Glutamatergic neuron (in vitro differentiated cells): ENCODE measurements around the gene CARD14. TPM values are rescaled to one million over a fixed set of nuclear protein-coding genes. Genes with fewer than 3 reads are reported as not detected.

ENCODE experiments used
- DNase-seq: peaks from one replicate; pipeline ENCODE4 v3.0.0; 2022
- H3K27ac Mint-ChIP-seq: one replicate; pipeline ENCODE4 v1.8.0; 2020; ENCODE audit warnings: mild to moderate bottlenecking, mixed read lengths, inconsistent platforms; ENCODE audit not compliant: unreplicated experiment
- H3K27me3 Mint-ChIP-seq: one replicate; pipeline ENCODE4 v1.8.0; 2020; ENCODE audit warnings: mild to moderate bottlenecking, moderate library complexity, mixed read lengths, inconsistent platforms; ENCODE audit not compliant: unreplicated experiment
- H3K36me3 Mint-ChIP-seq: one replicate; pipeline ENCODE4 v1.8.0; 2020; ENCODE audit warnings: mild to moderate bottlenecking, mixed read lengths, inconsistent platforms; ENCODE audit not compliant: unreplicated experiment
- H3K4me1 Mint-ChIP-seq: one replicate; pipeline ENCODE4 v1.8.0; 2020; ENCODE audit warnings: mild to moderate bottlenecking, low read depth, mixed read lengths, inconsistent platforms; ENCODE audit not compliant: unreplicated experiment
- H3K4me3 Mint-ChIP-seq: one replicate; pipeline ENCODE4 v1.8.0; 2020; ENCODE audit warnings: mild to moderate bottlenecking, mixed read lengths, inconsistent platforms; ENCODE audit not compliant: unreplicated experiment
- H3K9me3 Mint-ChIP-seq: one replicate; pipeline ENCODE4 v1.8.0; 2020; ENCODE audit warnings: mild to moderate bottlenecking, moderate library complexity, mixed read lengths, inconsistent platforms; ENCODE audit not compliant: unreplicated experiment
- total RNA-seq: library from RNA; stranded (reverse); fragmentation: NEBNext Ultra II Directional; extraction: Animal tissue kit (Norgen Biotek cat#: 25700); gene quantifications from one replicate; pipeline ENCODE4 v1.2.1, GENCODE V29; 2021; ENCODE audit not compliant: unreplicated experiment
- TF ChIP-seq, protein P1 (sequence below): fragments of 200-600 bp; sonication (generic); IDR thresholded peaks from one replicate; pipeline ENCODE4 v1.5.0; 2021; ENCODE audit not compliant: partially characterized antibody, unreplicated experiment

CARD14 gene
- total RNA-seq, 1 donor from 2014 or later = 1.1 TPM

- TF ChIP-seq, protein P1, sequence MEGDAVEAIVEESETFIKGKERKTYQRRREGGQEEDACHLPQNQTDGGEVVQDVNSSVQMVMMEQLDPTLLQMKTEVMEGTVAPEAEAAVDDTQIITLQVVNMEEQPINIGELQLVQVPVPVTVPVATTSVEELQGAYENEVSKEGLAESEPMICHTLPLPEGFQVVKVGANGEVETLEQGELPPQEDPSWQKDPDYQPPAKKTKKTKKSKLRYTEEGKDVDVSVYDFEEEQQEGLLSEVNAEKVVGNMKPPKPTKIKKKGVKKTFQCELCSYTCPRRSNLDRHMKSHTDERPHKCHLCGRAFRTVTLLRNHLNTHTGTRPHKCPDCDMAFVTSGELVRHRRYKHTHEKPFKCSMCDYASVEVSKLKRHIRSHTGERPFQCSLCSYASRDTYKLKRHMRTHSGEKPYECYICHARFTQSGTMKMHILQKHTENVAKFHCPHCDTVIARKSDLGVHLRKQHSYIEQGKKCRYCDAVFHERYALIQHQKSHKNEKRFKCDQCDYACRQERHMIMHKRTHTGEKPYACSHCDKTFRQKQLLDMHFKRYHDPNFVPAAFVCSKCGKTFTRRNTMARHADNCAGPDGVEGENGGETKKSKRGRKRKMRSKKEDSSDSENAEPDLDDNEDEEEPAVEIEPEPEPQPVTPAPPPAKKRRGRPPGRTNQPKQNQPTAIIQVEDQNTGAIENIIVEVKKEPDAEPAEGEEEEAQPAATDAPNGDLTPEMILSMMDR = no peak
- Mint-ChIP-seq H3K27me3 (peaks cover 3% of the 10 kb centered on the region), H3K4me1 (peaks cover 2% of the 10 kb centered on the region), H3K4me3 (no peak overlapping the region), H3K27ac (no peak overlapping the region), H3K36me3 (peaks cover 19% of the 10 kb centered on the region), H3K9me3 (peaks cover 8% of the 10 kb centered on the region)
- DNase-seq = no peak
Observed at GRCh38 chr17:80229011-80229410, 59.2 kb downstream of the CARD14 start.

DNA sequence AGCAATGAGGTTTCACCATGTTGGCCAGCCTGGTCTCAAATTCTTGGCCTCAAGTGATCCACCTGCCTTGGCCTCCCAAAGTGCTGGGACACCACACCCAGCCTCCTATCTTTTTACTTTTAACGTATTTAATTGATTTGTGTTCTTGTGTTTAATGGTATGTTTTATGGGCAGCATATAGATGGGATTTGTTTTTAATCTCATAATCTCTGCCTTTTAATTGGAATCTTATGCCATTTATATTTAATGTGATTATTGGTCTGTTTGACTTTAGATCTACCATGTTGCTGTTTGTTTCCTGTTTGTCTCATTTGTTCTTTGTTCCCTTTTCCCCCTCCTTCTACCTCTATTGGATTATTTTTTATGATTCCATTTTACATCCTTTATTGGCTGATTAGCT lies 62.6 kb downstream of the CARD14 start:
- DNase-seq = no peak

DNA sequence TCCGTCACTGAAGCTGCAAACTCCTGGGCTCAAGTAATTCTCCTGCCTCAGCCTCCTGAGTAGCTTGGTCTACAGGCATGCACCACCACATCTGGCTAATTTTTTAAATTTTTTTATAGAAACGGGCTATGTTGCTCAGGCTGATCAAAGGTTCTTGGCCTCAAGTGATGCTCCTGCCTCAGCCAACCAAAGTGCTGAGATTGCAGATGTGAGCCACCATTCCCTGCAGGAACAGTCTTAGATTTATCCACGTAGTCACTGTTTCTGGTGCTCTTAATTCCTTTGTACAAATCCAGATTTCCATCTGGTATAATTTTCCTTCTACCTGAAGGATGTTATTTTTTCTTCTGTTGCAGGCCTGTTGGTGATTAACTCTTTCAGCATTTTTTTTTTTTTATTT lies 63.4 kb downstream of the CARD14 start:
- H3K36me3 Mint-ChIP-seq = peaks cover 22% of the 10 kb centered on the region
- H3K27ac Mint-ChIP-seq = no peak overlapping the region

More for the DNA sequence above, 62.6 kb downstream of the CARD14 start:
- peaks cover 22% of the 10 kb centered on the region for H3K36me3 Mint-ChIP-seq
- H3K27me3 Mint-ChIP-seq = no peaks in the 10 kb centered on the region
- H3K4me1 Mint-ChIP-seq = no peaks in the 10 kb centered on the region
- TF ChIP-seq, protein P1 = no peak
- H3K27ac Mint-ChIP-seq = no peak overlapping the region
- H3K4me3 Mint-ChIP-seq = no peak overlapping the region
- peaks cover 9% of the 10 kb centered on the region for H3K9me3 Mint-ChIP-seq

GRCh38 chr17:80236911-80237310 lies 67.1 kb downstream of the CARD14 start:
- Mint-ChIP-seq H3K36me3 (peaks cover 17% of the 10 kb centered on the region), H3K9me3 (peaks cover 8% of the 10 kb centered on the region), H3K27me3 (peaks cover 2% of the 10 kb centered on the region), H3K4me3 (no peak overlapping the region), H3K4me1 (no peaks in the 10 kb centered on the region), H3K27ac (no peak overlapping the region)
- DNase-seq = no peak
- TF ChIP-seq, protein P1 = no peak

More for the DNA sequence above, 63.4 kb downstream of the CARD14 start:
- no peaks in the 10 kb centered on the region for H3K27me3 Mint-ChIP-seq
- DNase-seq = no peak
- no peak overlapping the region for H3K4me3 Mint-ChIP-seq
- no peaks in the 10 kb centered on the region for H3K4me1 Mint-ChIP-seq
- peaks cover 9% of the 10 kb centered on the region for H3K9me3 Mint-ChIP-seq
- TF ChIP-seq, protein P1 = no peak

DNA sequence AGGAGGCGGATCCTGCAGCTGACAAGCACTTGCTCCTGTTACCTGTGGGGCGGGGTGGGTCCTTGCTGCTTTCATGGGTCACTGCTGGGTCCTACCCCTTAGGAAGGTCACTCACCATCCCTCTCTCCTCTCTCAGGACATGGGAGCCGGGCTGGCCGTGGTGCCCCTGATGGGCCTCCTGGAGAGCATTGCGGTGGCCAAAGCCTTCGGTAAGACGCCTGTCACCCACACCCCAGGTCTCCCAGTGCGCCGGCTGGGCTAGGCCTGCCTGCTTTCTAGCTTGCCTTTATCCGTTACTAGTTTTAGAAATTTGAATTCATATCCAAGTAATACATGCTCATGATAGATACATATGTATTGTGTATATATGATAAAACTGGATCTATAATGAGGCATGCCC lies 67.6 kb downstream of the CARD14 start:
- no peaks in the 10 kb centered on the region for H3K4me1 Mint-ChIP-seq
- TF ChIP-seq, protein P1 = no peak
- H3K27me3 Mint-ChIP-seq = peaks cover 2% of the 10 kb centered on the region
- peaks cover 15% of the 10 kb centered on the region for H3K36me3 Mint-ChIP-seq
- H3K4me3 Mint-ChIP-seq = no peak overlapping the region
- no peak for DNase-seq
- no peak overlapping the region for H3K27ac Mint-ChIP-seq
- H3K9me3 Mint-ChIP-seq = peaks cover 7% of the 10 kb centered on the region
